Activated T-helper 9 cell treated with anti-CD3 and anti-CD28 coated beads, Interleukin-2, amount 50 U/mL, for 16 hours (primary cell): ENCODE results near the gene SLC4A8.

ENCODE experiments used
- DNase-seq: peaks from one replicate; pipeline ENCODE4 v3.0.0-alpha.2; 2020; ENCODE audit warnings: low read depth

SLC4A8 gene

DNA sequence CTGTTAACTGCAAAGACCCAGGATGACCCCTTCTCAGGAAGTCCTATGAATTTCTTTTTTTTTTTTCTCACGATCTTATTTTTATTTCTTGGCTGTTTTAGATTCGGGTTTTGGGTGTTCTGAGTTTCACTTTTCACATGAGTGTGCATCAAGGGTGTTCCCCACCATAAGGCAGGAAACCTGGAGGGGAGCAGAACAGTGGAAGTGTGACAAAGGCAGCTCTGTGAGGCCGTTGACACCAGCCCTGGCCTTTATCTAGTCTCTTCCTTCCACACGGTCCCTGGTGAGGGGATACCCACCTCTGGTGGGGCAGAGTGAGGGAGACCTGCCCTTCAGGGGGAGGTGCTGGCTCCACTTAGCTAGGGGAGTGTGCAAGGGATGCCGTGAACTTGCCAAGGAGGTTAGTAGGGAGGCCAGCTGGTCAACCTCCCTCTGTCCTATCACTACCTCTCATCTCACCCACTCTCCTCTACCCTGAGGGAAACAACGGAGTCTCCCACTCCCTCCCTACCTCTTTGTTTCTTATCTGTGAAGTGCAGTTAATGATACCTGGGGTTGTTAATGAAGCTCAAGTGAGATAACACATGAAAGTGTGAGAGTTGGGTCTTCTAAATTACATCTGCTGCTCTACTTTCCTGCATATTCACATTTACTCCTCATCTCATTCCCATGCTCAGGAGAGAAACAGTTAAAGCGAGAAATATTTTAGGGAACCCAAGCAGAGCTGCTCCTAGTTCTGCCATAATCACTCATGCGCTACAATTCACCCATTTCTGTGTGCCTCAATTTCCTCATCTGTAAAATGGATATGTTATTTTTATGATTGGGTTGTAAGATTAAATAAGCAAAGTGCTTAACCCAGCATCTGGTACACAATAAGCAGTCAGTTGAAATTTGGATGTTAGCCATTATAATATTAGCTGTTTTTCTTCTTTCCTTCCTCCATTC lies 29.1 kb upstream of the SLC4A8 start:
- DNase-seq = no peak

DNA sequence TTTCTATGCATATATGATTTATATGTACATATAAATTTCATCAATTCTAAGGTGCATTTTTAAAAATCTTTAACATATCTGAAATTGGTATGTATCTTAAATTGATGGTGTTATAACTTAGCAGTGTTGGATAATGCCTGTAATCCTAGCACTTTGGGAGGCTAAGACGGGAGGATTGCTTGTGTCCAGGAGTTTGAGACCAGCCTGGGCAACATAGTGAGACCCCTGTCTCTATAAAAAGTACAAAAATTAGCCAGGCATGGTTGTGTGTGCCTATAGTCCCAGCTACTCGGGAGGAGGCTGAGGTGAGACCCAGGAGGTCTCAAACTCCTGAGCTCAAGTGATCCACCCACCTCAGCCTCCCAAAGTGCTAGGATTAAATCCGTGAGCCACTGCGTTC lies 27.0 kb upstream of the SLC4A8 start:
- no peak for DNase-seq

GRCh38 chr12:51399891-51400290 lies 24.7 kb upstream of the SLC4A8 start:
- no peak for DNase-seq

GRCh38 chr12:51401020-51401419 lies 23.6 kb upstream of the SLC4A8 start:
- DNase-seq = no peak

DNA sequence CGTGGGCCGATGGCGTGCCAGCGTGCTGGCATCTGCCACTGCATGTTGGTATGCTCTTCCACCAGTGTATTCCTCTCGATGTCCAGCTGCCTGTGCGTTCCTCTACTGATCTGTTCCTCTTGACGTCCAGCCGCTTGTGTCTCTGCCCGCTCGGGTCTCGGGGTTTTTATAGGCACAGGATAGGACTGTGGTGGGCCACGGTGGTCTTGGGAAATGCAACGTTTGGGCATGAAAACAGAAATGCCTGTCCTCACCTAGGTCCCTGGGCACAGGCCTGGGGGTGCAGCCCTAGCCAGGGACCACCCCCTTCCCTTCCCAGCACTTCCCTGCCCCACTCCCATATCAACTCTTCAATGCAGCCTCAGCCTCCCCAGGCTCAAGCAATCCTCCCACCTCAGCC lies 23.1 kb upstream of the SLC4A8 start:
- no peak for DNase-seq

DNA sequence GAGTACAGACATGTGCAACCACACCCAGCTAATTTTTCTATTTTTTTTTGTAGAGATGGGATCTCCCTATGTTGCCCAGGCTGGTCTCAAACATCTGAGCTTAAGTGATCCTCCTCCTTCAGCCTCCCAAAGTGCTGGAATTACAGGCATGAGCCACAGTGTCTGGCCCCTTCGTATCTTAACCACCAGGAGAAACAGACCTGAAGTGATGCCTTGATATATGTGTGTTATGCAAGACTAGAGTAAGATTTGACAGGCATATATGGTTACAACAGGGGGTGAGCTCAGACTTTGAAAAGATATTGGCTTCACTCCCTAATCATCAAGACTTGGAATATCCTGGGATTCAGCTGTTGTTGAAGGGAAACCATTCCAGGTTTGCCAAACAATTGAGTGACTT lies 22.7 kb upstream of the SLC4A8 start:
- no peak for DNase-seq

DNA sequence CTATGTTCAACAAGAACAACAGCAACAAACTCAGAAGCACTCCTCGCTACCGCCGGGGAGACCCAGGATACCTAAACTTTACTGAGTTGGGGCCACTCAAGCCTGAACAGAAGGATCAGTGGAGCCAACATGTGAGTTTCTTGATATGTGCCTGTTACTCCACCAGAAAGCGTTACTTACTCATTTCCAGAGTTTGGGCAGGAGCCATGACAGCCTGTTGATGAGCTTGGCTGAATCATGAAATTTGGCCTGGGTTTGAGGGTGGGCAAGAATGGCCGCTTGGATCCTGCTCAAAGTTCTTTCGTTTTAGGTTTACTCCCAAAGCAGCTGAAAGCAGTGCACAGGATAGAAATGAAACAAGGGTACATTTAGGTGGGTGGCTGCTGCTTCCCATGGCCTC lies 21.5 kb upstream of the SLC4A8 start:
- DNase-seq = no peak

GRCh38 chr12:51403681-51404136 lies 20.9 kb upstream of the SLC4A8 start:
- DNase-seq = no peak

- DNase-seq = no peak
These were observed 20.0 kb upstream of the SLC4A8 start for GRCh38 chr12:51404627-51405026.

- DNase-seq = no peak
These were observed 18.8 kb upstream of the SLC4A8 start for GRCh38 chr12:51405801-51406207.

DNA sequence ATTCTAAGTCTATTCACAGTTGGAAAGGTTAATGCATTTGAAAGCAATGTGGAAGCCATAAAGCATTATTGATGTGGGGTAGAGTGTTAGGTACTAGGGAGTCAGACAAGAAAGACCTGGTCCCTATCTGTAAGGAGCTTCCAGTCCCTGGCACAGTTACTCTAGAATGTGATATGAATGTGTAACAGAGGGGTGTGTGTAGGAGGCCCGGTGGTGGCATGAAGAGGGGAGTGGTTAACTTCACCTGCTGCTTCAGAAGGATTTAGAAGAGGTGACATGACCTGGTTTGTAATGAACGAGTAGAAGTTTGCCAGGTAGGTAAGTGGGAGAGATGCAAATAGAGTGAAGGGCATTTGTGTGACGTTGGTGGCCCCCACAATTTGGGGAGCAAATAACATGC lies 18.3 kb upstream of the SLC4A8 start:
- DNase-seq = no peak

DNA sequence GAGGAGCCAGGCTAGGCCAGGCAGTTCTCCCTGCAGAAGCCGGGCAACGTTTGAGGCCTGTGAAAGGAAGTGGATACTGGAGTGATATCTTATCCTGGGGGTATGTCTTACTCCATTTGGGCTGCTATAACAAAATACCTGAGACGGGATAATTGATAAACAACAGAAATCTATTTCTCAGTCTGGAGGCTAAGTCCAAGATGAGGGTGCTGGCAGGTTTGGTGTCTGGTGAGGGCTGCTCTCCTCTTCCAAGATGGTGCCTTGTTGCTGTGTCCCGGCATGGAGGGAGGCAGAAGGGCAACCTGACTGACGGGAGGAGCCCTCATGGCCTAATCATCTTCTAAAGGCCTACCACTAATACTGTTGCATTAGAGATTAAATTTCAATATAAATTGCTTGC lies 17.8 kb upstream of the SLC4A8 start:
- DNase-seq = no peak

DNA sequence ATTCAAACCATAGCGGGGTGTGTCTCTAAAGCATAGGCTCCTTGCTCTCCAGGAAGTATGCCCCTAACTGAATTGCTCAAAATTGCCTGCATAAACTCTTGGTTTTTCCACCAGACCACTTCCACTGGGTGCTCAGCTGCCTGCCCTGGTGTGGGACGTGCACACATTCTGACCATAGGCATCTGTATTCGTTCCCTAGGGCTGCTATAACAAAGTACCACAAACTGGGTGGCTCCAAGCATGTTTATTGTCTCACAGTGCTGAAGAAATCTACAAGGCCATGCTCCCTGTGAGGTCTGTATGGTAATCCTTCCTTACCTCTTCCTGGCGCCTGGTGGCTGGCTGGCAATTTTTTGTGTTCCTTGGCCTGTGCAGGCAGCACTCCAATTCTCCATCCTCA lies 17.0 kb upstream of the SLC4A8 start:
- DNase-seq = no peak

- no peak for DNase-seq
These were observed 14.8 kb upstream of the SLC4A8 start for GRCh38 chr12:51409846-51410245.

DNA sequence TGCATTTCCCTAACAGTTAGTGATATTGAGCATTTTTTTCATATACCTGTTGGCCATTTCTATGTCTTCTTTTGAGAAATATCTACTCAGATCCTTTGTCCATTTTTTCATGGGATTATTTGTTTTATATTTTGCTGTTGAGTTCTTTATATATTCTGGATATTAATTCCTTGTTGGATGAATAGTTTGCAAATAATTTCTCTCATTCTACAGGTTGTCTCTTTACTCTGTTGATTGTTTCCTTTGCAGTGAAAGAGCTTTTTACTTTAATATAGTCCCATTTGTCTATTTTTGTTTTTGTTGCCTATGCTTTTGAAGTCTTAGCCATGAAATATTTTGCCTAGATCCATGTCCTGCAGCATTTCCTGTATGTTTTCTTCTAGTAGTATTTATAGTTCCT lies 11.5 kb upstream of the SLC4A8 start:
- no peak for DNase-seq

- DNase-seq = no peak
These were observed 10.8 kb upstream of the SLC4A8 start for GRCh38 chr12:51413791-51414190.

- no peak for DNase-seq
These were observed 8.7 kb upstream of the SLC4A8 start for GRCh38 chr12:51415931-51416330.

- no peak for DNase-seq
These were observed 6.8 kb upstream of the SLC4A8 start for GRCh38 chr12:51417826-51418225.

DNA sequence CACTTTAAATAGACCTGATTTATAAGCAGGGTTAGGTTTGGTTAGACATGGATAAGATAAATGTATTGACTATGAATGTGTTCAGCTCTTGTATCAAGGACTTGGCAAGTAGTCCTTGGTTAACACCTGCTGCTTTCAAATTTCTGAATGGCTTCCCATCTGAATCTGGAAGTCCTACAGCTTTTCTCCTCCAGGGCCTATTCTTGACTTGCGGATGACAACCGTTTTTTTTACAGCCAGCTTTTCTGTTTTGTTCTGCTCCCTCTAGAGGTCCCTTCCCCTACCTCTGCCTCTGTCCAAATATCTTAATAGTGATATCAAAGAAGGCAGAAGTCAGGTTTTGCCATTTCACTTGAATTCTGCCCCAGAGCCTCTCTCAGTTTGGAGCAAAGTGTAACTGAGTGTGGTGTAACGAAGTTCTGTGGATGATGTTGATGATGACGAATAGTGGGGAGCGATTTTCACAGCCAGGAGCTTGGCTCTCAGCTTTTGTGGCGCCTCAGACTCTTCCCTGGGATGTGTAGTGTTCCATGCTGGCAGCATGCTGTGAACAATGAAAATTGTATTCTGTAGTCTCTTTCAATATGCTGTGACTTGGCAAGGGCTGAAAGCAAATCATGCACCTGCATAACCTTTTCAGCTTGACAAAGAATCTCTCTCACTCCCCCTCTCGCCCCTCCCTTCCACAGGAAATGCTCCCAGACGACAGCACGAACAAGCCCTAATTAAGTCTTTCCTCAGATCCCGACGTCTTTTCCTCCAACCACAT lies 5.0 kb upstream of the SLC4A8 start:
- DNase-seq = no peak

GRCh38 chr12:51421266-51421884 lies 3.3 kb upstream of the SLC4A8 start:
- DNase-seq = no peak

- no peak for DNase-seq
These were observed 453 bp upstream of the SLC4A8 start for GRCh38 chr12:51424094-51424661.

GRCh38 chr12:51428256-51428655 lies 3.6 kb downstream of the SLC4A8 start:
- no peak for DNase-seq
